ENCODE results near the gene ARHGEF11.

DNA sequence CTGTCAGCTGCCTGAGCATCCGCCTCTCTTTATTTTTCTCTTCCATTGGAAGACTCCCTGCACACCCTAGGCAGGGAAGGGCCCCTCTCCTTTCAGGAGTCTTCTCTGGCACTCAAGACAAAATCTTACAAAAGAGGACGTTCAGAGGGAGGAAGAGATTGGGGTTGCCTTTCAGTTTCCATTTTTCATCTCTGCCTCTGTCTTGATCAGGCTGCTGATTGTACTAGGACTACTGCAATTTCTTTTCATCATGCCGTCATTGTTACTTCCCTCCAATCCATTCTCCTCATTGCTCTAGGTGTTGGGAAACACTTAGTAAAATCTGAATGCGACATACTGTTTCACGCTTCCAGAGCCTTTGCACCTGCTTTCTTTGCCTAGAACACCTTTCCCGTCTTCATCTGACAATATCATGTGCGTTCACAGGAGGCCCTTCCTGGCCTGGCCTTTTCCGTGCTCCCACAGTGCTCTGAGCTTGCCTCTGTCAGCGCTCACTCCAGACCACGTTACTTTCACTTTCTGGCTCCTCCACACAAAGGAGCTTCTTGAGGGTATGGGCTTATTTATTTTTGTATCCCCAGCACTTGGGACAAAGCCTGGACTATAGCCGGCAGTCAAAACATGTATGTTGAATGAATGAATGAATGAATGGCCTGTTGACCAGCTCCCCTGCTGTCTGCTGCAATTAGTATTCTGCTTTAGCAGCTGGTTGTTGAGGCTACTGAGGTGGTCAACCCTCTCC lies 114.2 kb downstream of the ARHGEF11 start:
- TF ChIP-seq POLR2AphosphoS5 (IDR thresholded peaks at IDR 0.05; ENCODE audit: borderline replicate concordance, low read depth, low read length) (no peak), EZH2 (IDR thresholded peaks at IDR 0.05) (no peak), FOXP2 (optimal IDR thresholded peaks at IDR 0.05; ENCODE audit: control extremely low read depth, extremely low read length, insufficient read depth) (no peak)
